Central memory CD8-positive, alpha-beta T cell (primary cell): ENCODE measurements around the gene B4GALNT4.

Experiments used
- ATAC-seq: fragments of 150-1000 bp; cut with Tn5 transposase; replicated peaks from 2 replicates; pipeline ENCODE4 v1.10.0; 2022; ENCODE audit warnings: mild to moderate bottlenecking, moderate FRiP score, moderate number of reproducible peaks; ENCODE audit not compliant: poor library complexity, severe bottlenecking; ENCODE audit errors: extremely low read depth
- DNase-seq, 2 donors: peaks; one replicate each; pipeline ENCODE4 v3.0.0; 2021; ENCODE audit warnings: low spot score in 2 of 2
- H3K27ac Mint-ChIP-seq: one replicate; pipeline ENCODE4 v1.8.0; 2022; ENCODE audit warnings: low read depth, mild to moderate bottlenecking, moderate library complexity, mixed read lengths
- H3K27me3 Mint-ChIP-seq: one replicate; pipeline ENCODE4 v1.8.0; 2022; ENCODE audit warnings: mixed read lengths
- H3K36me3 Mint-ChIP-seq: one replicate; pipeline ENCODE4 v1.8.0; 2022; ENCODE audit warnings: mild to moderate bottlenecking, moderate library complexity, mixed read lengths; ENCODE audit not compliant: insufficient read depth
- H3K4me1 Mint-ChIP-seq: one replicate; pipeline ENCODE4 v1.8.0; 2022; ENCODE audit warnings: mixed read lengths
- H3K4me3 Mint-ChIP-seq: one replicate; pipeline ENCODE4 v1.8.0; 2022; ENCODE audit warnings: mild to moderate bottlenecking, moderate library complexity, mixed read lengths
- H3K9me3 Mint-ChIP-seq: one replicate; pipeline ENCODE4 v1.8.0; 2022; ENCODE audit warnings: mixed read lengths

Gene B4GALNT4

DNA sequence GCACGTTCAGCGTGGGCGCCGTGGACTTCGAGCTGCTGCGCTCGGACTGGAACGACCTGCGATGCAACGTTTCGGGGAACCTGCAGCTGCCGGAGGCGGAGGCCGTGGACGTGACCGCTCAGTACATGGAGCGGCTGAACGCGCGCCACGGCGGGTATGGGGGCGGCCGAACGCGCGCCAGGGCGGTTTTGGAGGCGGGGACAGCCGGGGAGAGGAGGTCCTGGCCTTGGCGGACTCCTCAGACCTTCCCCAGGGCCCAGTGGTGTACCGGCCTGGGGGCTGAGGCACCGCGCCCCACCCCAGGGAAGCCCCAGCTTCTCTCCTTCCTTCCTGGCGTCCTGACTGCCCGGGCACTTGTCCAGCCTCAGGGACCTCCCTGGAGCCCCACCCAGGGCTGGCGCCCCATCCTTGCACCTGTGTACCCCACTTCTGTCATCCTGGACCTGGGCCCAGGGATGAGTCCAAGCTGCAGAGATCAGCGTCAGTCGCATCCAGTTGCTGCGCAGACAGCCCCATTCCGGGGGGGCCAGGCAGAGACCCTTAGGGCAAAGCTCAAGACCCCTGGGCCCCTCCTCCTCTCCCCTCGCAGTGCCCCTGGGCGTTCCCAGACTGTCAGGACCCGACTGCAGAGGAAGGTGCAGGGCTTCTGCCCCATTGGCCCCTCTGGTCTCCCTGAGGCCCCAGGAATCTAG lies 8.0 kb downstream of the B4GALNT4 start:
- ATAC-seq (no peak), DNase-seq (no peak)
- Mint-ChIP-seq H3K36me3 (peaks cover 2% of the 10 kb centered on the region), H3K27me3 (peaks cover 17% of the 10 kb centered on the region), H3K27ac (no peak overlapping the region), H3K9me3 (no peaks in the 10 kb centered on the region), H3K4me3 (no peak overlapping the region), H3K4me1 (peaks cover 11% of the 10 kb centered on the region)

DNA sequence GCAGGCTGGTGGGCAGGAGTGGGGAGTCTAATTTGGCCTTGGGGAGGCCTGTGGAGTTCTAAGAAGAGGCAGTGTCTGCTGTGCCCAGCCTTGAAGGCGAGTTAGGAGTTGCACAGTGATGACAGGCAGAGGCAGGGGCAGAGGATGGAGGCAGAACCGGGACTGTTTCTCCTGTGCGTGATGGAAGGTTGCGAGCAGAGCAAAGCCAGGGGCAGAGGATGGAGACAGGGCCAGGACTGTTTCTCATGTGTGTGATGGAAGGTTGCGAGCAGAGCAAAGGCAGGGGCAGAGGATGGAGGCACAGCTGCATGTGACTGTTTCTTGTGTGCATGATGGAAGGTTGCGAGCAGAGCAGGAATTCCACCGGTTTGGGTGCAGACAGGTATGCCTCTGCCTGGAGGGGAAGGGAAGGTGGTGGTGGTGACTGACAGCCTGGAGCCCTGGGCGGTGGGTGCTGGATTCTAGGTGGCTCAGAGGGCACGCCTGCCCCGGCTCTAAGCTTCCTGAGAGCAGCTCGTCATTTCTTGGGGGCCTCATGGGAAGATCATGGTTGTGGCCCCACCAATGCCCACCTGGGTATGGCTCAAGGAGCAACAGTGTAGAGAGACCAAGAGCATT lies 8.7 kb downstream of the B4GALNT4 start:
- no peaks in the 10 kb centered on the region for H3K9me3 Mint-ChIP-seq
- no peak for DNase-seq
- peaks cover 3% of the 10 kb centered on the region for H3K36me3 Mint-ChIP-seq
- peaks cover 12% of the 10 kb centered on the region for H3K4me1 Mint-ChIP-seq
- H3K27ac Mint-ChIP-seq: no peak overlapping the region
- no peak overlapping the region for H3K4me3 Mint-ChIP-seq
- ATAC-seq: no peak
- peaks cover 17% of the 10 kb centered on the region for H3K27me3 Mint-ChIP-seq

GRCh38 chr11:379205-380094 lies 10.2 kb downstream of the B4GALNT4 start:
- Mint-ChIP-seq H3K9me3 (no peaks in the 10 kb centered on the region), H3K27me3 (peaks cover 17% of the 10 kb centered on the region), H3K27ac (no peak overlapping the region), H3K4me1 (peaks cover 4% of the 10 kb centered on the region), H3K4me3 (no peak overlapping the region), H3K36me3 (peaks cover 3% of the 10 kb centered on the region)
- DNase-seq (no peak), ATAC-seq (no peak)

DNA sequence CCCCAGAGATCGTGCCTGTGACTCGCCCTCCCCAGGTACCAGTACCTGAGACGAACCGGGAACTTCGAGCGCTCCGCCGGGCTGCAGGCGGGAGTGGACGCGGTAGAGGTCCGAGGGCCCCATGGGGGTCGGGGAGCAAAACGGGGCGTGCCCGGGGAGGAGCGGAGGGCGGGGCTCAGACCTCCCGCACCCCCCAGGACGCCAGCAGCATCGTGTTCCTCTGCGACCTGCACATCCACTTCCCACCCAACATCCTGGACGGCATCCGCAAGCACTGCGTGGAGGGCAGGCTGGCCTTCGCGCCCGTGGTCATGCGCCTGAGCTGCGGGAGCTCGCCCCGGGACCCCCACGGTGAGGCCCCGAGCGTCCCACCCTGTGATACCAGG lies 10.8 kb downstream of the B4GALNT4 start:
- H3K4me1 Mint-ChIP-seq: peaks cover 4% of the 10 kb centered on the region
- peaks cover 3% of the 10 kb centered on the region for H3K36me3 Mint-ChIP-seq
- no peak overlapping the region for H3K4me3 Mint-ChIP-seq
- H3K27me3 Mint-ChIP-seq: peaks cover 17% of the 10 kb centered on the region
- H3K9me3 Mint-ChIP-seq: no peaks in the 10 kb centered on the region
- no peak for ATAC-seq
- no peak overlapping the region for H3K27ac Mint-ChIP-seq
- DNase-seq: no peak

DNA sequence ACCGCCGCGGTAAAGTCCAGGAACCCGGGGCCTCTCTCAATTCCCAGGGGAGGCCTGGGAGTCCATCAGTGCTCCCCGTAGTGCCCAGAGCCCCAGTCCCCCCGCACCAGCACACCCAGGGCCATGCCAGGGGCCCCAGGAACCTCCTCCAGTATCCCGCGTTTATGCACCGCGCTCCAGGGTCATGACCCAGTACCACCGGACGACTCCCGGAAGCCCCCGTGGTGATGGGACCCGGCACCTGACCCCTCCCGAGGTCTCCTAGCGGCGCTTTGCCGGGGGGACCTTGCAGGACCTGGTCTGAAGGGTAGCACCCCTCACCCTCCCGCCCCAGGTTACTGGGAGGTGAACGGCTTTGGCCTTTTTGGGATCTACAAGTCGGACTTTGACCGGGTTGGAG lies 11.2 kb downstream of the B4GALNT4 start:
- H3K27ac Mint-ChIP-seq: no peak overlapping the region

DNA sequence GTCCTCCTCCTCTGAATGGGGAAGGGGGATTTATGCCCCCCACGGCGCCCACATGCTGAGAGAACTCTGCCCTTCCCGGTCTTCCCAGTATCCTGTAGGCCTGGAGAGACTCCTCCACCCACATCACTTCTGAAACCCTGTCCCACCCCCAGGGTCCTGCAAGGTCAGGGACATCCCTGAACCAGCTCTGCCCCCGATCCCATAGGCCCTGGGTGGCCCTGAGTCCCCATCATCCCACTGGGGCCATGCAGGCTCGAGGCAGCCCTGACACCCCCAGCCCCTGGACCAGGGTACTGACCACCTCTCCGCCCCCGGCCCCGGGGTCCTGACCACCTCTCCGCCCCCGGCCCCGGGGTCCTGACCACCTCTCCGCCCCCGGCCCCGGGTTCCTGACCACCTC lies 11.7 kb downstream of the B4GALNT4 start:
- Mint-ChIP-seq H3K9me3 (no peaks in the 10 kb centered on the region), H3K4me1 (peaks cover 4% of the 10 kb centered on the region), H3K4me3 (no peak overlapping the region), H3K27me3 (peaks cover 17% of the 10 kb centered on the region), H3K27ac (no peak overlapping the region), H3K36me3 (peaks cover 3% of the 10 kb centered on the region)
- ATAC-seq: no peak
- DNase-seq: no peak

More for the DNA sequence above, 11.2 kb downstream of the B4GALNT4 start:
- no peak for DNase-seq
- Mint-ChIP-seq H3K27me3 (peaks cover 17% of the 10 kb centered on the region), H3K4me1 (peaks cover 4% of the 10 kb centered on the region), H3K36me3 (peaks cover 3% of the 10 kb centered on the region), H3K4me3 (no peak overlapping the region), H3K9me3 (no peaks in the 10 kb centered on the region)
- no peak for ATAC-seq

GRCh38 chr11:381501-382072 lies 12.3 kb downstream of the B4GALNT4 start:
- Mint-ChIP-seq H3K4me3 (no peak overlapping the region), H3K9me3 (no peaks in the 10 kb centered on the region), H3K4me1 (peaks cover 4% of the 10 kb centered on the region), H3K27ac (peak overlapping the region; percentile 68), H3K36me3 (peaks cover 3% of the 10 kb centered on the region), H3K27me3 (peaks cover 17% of the 10 kb centered on the region)
- DNase-seq (no peak), ATAC-seq (no peak)

DNA sequence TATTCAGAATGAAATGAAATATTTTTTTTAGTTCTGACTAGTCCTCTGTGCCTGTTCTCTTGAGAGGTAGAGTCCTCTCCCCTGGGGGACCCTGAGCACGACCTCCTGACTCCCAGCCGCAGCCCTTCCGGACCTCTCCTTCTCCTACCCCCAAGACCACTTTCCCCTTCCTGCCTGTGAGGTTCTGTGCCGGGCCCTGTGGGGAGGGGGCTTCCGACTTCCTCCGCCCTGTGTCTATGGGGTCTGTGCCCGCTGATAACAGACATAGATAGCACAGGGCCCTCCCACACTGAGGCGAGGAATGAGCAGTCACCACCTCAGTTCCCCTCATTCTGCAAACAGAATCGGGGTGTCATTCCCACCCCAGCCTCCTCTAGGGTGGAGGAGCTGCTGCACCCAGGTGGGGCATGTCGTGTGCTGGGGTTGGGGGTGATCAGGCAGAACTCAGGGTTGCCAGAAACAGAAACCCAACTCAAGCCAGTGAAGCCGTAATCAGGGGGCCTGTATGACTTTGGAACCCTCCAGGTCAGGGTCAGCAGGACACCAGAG lies 12.9 kb downstream of the B4GALNT4 start:
- Mint-ChIP-seq H3K4me3 (no peak overlapping the region), H3K9me3 (peaks cover 5% of the 10 kb centered on the region), H3K27ac (peak overlapping the region; percentile 68), H3K36me3 (peaks cover 3% of the 10 kb centered on the region), H3K27me3 (peaks cover 17% of the 10 kb centered on the region), H3K4me1 (peaks cover 8% of the 10 kb centered on the region)
- DNase-seq (no peak), ATAC-seq (no peak)

- Mint-ChIP-seq H3K27me3 (peaks cover 8% of the 10 kb centered on the region), H3K9me3 (peaks cover 5% of the 10 kb centered on the region), H3K36me3 (peaks cover 3% of the 10 kb centered on the region), H3K27ac (no peak overlapping the region), H3K4me3 (no peak overlapping the region), H3K4me1 (peaks cover 21% of the 10 kb centered on the region)
- no peak for ATAC-seq
- no peak for DNase-seq
Measured at GRCh38 chr11:383431-383830, 14.1 kb downstream of the B4GALNT4 start.

GRCh38 chr11:384511-384910 lies 15.2 kb downstream of the B4GALNT4 start:
- ATAC-seq (no peak), DNase-seq (no peak)
- no peaks in the 10 kb centered on the region for H3K27me3 Mint-ChIP-seq
- H3K36me3 Mint-ChIP-seq: peaks cover 5% of the 10 kb centered on the region
- no peak overlapping the region for H3K4me3 Mint-ChIP-seq
- H3K9me3 Mint-ChIP-seq: peaks cover 5% of the 10 kb centered on the region
- peaks cover 28% of the 10 kb centered on the region for H3K4me1 Mint-ChIP-seq
- no peak overlapping the region for H3K27ac Mint-ChIP-seq

GRCh38 chr11:385594-386351 lies 16.5 kb downstream of the B4GALNT4 start:
- Mint-ChIP-seq H3K27ac (no peak overlapping the region), H3K36me3 (peaks cover 5% of the 10 kb centered on the region), H3K27me3 (no peaks in the 10 kb centered on the region), H3K4me3 (no peak overlapping the region), H3K4me1 (peaks cover 28% of the 10 kb centered on the region), H3K9me3 (peaks cover 5% of the 10 kb centered on the region)
- no peak for DNase-seq
- ATAC-seq: no peak

GRCh38 chr11:386483-386882 lies 17.2 kb downstream of the B4GALNT4 start:
- H3K27ac Mint-ChIP-seq: no peak overlapping the region
- H3K9me3 Mint-ChIP-seq: peaks cover 5% of the 10 kb centered on the region
- no peak overlapping the region for H3K4me3 Mint-ChIP-seq
- ATAC-seq: no peak
- no peaks in the 10 kb centered on the region for H3K27me3 Mint-ChIP-seq
- DNase-seq: no peak
- peaks cover 28% of the 10 kb centered on the region for H3K4me1 Mint-ChIP-seq
- H3K36me3 Mint-ChIP-seq: peaks cover 5% of the 10 kb centered on the region
